ENCODE data around the gene AKAP1.

- no peak for TF ChIP-seq RAD21 (IDR thresholded peaks at IDR 0.05)
- TF ChIP-seq CTCF (IDR thresholded peaks at IDR 0.05; ENCODE audit: low read depth, low read length, missing input control): no peak
- no peak for TF ChIP-seq YY1 (IDR thresholded peaks at IDR 0.05)
- TF ChIP-seq TAF1 (conservative IDR thresholded peaks at IDR 0.05): no peak
- TF ChIP-seq JUND (IDR thresholded peaks at IDR 0.05): no peak
- TF ChIP-seq REST (IDR thresholded peaks at IDR 0.05): no peak
- no peak for TF ChIP-seq SP1 (IDR thresholded peaks at IDR 0.05)
- TF ChIP-seq NR2F2 (IDR thresholded peaks at IDR 0.05): no peak
- no peak for TF ChIP-seq HNF4G (IDR thresholded peaks at IDR 0.05)
- no peak for TF ChIP-seq GABPA (IDR thresholded peaks at IDR 0.05 in 1 of 2, conservative IDR thresholded peaks at IDR 0.05 in 1 of 2)
- TF ChIP-seq EGR1 (IDR thresholded peaks at IDR 0.05; ENCODE audit: low read depth in 2 of 2): no peak
- no peak for TF ChIP-seq FOXA1 (IDR thresholded peaks at IDR 0.05)
- no peak for TF ChIP-seq FOXA2 (IDR thresholded peaks at IDR 0.05)
These were observed 58.9 kb downstream of the AKAP1 start for GRCh38 chr17:57143919-57144318.
